HepG2 (cell line): ENCODE measurements around the gene KATNB1. TPM values are rescaled to one million over a fixed set of nuclear protein-coding genes. Genes with fewer than 3 reads are reported as not detected.

Source experiments
- HMG20A ChIP-seq: IDR thresholded peaks from 2 replicates; pipeline ENCODE4 v1.6.1; 2016; ENCODE audit warnings: borderline replicate concordance
- IRX3 ChIP-seq: sonication (generic); formaldehyde crosslinking; IDR thresholded peaks from 2 replicates; pipeline ENCODE4 v1.8.1; 2023; ENCODE audit warnings: mild to moderate bottlenecking, low read depth, missing genetic modification reagents, borderline replicate concordance
- ISL2 ChIP-seq: sonication (generic); formaldehyde crosslinking; IDR thresholded peaks from 2 replicates; pipeline ENCODE4 v1.5.0; 2020; ENCODE audit warnings: missing genetic modification reagents
- KDM6A ChIP-seq: IDR thresholded peaks from 2 replicates; pipeline ENCODE4 v1.6.1; 2016; ENCODE audit warnings: low read depth
- MEF2D ChIP-seq: sonication (generic); formaldehyde crosslinking; IDR thresholded peaks from 2 replicates; pipeline ENCODE4 v1.5.1; 2020; ENCODE audit warnings: mild to moderate bottlenecking, missing genetic modification reagents
- TOPORS ChIP-seq: sonication (generic); formaldehyde crosslinking; IDR thresholded peaks from 2 replicates; pipeline ENCODE4 v1.8.0; 2023; ENCODE audit warnings: mild to moderate bottlenecking, missing genetic modification reagents
- YY1 ChIP-seq: IDR thresholded peaks from 2 replicates; pipeline ENCODE4 v1.6.1; 2011; ENCODE audit warnings: low read length, low read depth, moderate library complexity, mild to moderate bottlenecking; ENCODE audit not compliant: insufficient read depth, insufficient replicate concordance
- ZKSCAN8 ChIP-seq: IDR thresholded peaks from 2 replicates; pipeline ENCODE4 v1.6.1; 2016; ENCODE audit warnings: borderline replicate concordance, missing genetic modification reagents, missing compliant biosample characterization
- polyA plus RNA-seq, 8 experiments: library from polyadenylated mRNA; depleted of rRNA in 3 of 8; stranded (reverse) in 7 of 8; unstranded in 1 of 8; fragments of >200 nt; fragmentation: Illumina TruSeq in 4 of 8; extraction: Trizol in 4 of 8; gene quantifications; 2 replicates each; pipeline versions ENCODE4 v1.2.1 to v1.2.3, GENCODE V29; 2011 to 2016; ENCODE audit warnings: low read depth in 4 of 8, missing spikeins in 1 of 8, mixed read lengths in 1 of 8; ENCODE audit not compliant: insufficient read depth in 1 of 8
- total RNA-seq, 5 experiments: library from RNA; depleted of rRNA; stranded (reverse); fragments of >200 nt; fragmentation: Illumina TruSeq; extraction: Trizol; gene quantifications; 2 replicates each; pipeline ENCODE4 v1.2.3, GENCODE V29; 2016; ENCODE audit warnings: low read depth in 1 of 5
- TF ChIP-seq, protein P1 (sequence below): sonication (generic); formaldehyde crosslinking; IDR thresholded peaks from 2 replicates; pipeline ENCODE4 v1.4.0; 2020; ENCODE audit warnings: mild to moderate bottlenecking, missing genetic modification reagents
- TF ChIP-seq, protein P2 (sequence below): IDR thresholded peaks from 2 replicates; pipeline ENCODE4 v1.6.1; 2016; ENCODE audit warnings: low read depth, missing genetic modification reagents, missing compliant biosample characterization
- TF ChIP-seq, protein P3 (sequence below): sonication (generic); formaldehyde crosslinking; IDR thresholded peaks from 2 replicates; pipeline ENCODE4 v1.4.0; 2020; ENCODE audit warnings: missing genetic modification reagents, borderline replicate concordance

Gene KATNB1
- total and polyA plus RNA-seq, 2 of the 13 experiments (the other 11 are each of a cell fraction or from before 2014, with no cell fraction given): 31.5 to 43.5 TPM

DNA sequence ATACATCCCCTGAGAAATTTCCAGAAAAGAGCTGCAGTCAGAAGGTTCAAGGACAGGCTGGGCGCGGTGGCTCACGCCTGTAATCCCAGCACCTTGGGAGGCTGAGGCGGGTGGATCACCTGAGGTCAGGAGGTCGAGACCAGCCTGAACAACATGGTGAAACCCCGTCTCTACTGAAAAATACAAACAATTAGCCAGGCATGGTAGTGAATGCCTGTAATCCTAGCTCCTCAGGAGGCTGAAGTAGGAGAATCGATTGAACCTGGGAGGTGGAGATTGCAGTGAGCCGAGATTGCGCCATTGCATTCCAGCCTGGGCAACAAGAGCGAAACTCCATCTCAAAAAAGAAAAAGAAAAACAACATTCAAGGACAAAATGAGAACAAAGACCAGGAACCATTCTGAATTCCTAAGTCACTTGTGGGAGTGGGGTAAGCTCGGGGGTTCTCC lies 47.1 kb downstream of the KATNB1 start (continued):
- TF ChIP-seq, protein P1, sequence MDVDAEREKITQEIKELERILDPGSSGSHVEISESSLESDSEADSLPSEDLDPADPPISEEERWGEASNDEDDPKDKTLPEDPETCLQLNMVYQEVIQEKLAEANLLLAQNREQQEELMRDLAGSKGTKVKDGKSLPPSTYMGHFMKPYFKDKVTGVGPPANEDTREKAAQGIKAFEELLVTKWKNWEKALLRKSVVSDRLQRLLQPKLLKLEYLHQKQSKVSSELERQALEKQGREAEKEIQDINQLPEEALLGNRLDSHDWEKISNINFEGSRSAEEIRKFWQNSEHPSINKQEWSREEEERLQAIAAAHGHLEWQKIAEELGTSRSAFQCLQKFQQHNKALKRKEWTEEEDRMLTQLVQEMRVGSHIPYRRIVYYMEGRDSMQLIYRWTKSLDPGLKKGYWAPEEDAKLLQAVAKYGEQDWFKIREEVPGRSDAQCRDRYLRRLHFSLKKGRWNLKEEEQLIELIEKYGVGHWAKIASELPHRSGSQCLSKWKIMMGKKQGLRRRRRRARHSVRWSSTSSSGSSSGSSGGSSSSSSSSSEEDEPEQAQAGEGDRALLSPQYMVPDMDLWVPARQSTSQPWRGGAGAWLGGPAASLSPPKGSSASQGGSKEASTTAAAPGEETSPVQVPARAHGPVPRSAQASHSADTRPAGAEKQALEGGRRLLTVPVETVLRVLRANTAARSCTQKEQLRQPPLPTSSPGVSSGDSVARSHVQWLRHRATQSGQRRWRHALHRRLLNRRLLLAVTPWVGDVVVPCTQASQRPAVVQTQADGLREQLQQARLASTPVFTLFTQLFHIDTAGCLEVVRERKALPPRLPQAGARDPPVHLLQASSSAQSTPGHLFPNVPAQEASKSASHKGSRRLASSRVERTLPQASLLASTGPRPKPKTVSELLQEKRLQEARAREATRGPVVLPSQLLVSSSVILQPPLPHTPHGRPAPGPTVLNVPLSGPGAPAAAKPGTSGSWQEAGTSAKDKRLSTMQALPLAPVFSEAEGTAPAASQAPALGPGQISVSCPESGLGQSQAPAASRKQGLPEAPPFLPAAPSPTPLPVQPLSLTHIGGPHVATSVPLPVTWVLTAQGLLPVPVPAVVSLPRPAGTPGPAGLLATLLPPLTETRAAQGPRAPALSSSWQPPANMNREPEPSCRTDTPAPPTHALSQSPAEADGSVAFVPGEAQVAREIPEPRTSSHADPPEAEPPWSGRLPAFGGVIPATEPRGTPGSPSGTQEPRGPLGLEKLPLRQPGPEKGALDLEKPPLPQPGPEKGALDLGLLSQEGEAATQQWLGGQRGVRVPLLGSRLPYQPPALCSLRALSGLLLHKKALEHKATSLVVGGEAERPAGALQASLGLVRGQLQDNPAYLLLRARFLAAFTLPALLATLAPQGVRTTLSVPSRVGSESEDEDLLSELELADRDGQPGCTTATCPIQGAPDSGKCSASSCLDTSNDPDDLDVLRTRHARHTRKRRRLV (CRISPR knock-in tag): 0 out of 2 replicates have a peak, but pooled peaks have one; percentile 57
- TF ChIP-seq HMG20A (CRISPR knock-in tag): peak; percentile 89
- peak; percentile 80 for TF ChIP-seq KDM6A (CRISPR knock-in tag)
- TF ChIP-seq MEF2D: 0 out of 2 replicates have a peak, but pooled peaks have one; percentile 27
- peak; percentile 42; the same call in 1 of the 2 replicates for TF ChIP-seq ZKSCAN8 (CRISPR knock-in tag)
- 0 out of 2 replicates have a peak, but pooled peaks have one; percentile 25 for TF ChIP-seq TOPORS (CRISPR knock-in tag)
- TF ChIP-seq, protein P2, sequence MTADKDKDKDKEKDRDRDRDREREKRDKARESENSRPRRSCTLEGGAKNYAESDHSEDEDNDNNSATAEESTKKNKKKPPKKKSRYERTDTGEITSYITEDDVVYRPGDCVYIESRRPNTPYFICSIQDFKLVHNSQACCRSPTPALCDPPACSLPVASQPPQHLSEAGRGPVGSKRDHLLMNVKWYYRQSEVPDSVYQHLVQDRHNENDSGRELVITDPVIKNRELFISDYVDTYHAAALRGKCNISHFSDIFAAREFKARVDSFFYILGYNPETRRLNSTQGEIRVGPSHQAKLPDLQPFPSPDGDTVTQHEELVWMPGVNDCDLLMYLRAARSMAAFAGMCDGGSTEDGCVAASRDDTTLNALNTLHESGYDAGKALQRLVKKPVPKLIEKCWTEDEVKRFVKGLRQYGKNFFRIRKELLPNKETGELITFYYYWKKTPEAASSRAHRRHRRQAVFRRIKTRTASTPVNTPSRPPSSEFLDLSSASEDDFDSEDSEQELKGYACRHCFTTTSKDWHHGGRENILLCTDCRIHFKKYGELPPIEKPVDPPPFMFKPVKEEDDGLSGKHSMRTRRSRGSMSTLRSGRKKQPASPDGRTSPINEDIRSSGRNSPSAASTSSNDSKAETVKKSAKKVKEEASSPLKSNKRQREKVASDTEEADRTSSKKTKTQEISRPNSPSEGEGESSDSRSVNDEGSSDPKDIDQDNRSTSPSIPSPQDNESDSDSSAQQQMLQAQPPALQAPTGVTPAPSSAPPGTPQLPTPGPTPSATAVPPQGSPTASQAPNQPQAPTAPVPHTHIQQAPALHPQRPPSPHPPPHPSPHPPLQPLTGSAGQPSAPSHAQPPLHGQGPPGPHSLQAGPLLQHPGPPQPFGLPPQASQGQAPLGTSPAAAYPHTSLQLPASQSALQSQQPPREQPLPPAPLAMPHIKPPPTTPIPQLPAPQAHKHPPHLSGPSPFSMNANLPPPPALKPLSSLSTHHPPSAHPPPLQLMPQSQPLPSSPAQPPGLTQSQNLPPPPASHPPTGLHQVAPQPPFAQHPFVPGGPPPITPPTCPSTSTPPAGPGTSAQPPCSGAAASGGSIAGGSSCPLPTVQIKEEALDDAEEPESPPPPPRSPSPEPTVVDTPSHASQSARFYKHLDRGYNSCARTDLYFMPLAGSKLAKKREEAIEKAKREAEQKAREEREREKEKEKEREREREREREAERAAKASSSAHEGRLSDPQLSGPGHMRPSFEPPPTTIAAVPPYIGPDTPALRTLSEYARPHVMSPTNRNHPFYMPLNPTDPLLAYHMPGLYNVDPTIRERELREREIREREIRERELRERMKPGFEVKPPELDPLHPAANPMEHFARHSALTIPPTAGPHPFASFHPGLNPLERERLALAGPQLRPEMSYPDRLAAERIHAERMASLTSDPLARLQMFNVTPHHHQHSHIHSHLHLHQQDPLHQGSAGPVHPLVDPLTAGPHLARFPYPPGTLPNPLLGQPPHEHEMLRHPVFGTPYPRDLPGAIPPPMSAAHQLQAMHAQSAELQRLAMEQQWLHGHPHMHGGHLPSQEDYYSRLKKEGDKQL (CRISPR knock-in tag): peak; percentile 67
- TF ChIP-seq IRX3 (CRISPR knock-in tag): 0 out of 2 replicates have a peak, but pooled peaks have one; percentile 47
- TF ChIP-seq, protein P3, sequence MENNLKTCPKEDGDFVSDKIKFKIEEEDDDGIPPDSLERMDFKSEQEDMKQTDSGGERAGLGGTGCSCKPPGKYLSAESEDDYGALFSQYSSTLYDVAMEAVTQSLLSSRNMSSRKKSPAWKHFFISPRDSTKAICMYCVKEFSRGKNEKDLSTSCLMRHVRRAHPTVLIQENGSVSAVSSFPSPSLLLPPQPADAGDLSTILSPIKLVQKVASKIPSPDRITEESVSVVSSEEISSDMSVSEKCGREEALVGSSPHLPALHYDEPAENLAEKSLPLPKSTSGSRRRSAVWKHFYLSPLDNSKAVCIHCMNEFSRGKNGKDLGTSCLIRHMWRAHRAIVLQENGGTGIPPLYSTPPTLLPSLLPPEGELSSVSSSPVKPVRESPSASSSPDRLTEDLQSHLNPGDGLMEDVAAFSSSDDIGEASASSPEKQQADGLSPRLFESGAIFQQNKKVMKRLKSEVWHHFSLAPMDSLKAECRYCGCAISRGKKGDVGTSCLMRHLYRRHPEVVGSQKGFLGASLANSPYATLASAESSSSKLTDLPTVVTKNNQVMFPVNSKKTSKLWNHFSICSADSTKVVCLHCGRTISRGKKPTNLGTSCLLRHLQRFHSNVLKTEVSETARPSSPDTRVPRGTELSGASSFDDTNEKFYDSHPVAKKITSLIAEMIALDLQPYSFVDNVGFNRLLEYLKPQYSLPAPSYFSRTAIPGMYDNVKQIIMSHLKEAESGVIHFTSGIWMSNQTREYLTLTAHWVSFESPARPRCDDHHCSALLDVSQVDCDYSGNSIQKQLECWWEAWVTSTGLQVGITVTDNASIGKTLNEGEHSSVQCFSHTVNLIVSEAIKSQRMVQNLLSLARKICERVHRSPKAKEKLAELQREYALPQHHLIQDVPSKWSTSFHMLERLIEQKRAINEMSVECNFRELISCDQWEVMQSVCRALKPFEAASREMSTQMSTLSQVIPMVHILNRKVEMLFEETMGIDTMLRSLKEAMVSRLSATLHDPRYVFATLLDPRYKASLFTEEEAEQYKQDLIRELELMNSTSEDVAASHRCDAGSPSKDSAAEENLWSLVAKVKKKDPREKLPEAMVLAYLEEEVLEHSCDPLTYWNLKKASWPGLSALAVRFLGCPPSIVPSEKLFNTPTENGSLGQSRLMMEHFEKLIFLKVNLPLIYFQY (CRISPR knock-in tag): peak; percentile 76; the same call in 1 of the 2 replicates
- TF ChIP-seq YY1: peak; percentile 34
- TF ChIP-seq ISL2 (CRISPR knock-in tag): peak; percentile 89
